ENCODE results near the gene TBX19. TPM values are rescaled to one million over a fixed set of nuclear protein-coding genes. Genes with fewer than 3 reads are reported as not detected.

Gene TBX19
- total RNA-seq, 1 donor from 2014 or later = 0.78 TPM

DNA sequence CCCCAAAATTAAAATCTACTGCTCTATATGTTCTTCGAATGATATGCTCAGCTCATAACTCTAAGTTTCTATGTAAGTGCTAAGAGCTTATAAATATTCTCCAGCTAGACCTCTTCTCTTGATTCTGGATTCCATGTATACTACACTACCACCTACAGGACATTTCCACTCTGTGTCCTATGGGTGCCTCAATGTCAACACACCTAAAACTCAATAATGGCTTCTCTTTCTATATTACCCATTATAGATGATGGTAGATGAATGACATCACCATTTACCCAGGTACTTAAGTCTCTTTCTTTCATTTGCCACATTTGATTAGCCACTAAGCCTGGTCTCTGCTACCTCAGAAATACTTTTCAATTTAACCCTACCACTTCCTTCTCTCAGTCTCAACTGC is 41.3 kb downstream of the TBX19 start:
- peaks cover 2% of the 10 kb centered on the region for H3K27me3 Mint-ChIP-seq (ENCODE audit: unreplicated experiment)
- no peaks in the 10 kb centered on the region for H3K36me3 Mint-ChIP-seq (ENCODE audit: unreplicated experiment)
- H3K4me3 Mint-ChIP-seq (ENCODE audit: unreplicated experiment) = no peak overlapping the region
- TF ChIP-seq, protein P1, sequence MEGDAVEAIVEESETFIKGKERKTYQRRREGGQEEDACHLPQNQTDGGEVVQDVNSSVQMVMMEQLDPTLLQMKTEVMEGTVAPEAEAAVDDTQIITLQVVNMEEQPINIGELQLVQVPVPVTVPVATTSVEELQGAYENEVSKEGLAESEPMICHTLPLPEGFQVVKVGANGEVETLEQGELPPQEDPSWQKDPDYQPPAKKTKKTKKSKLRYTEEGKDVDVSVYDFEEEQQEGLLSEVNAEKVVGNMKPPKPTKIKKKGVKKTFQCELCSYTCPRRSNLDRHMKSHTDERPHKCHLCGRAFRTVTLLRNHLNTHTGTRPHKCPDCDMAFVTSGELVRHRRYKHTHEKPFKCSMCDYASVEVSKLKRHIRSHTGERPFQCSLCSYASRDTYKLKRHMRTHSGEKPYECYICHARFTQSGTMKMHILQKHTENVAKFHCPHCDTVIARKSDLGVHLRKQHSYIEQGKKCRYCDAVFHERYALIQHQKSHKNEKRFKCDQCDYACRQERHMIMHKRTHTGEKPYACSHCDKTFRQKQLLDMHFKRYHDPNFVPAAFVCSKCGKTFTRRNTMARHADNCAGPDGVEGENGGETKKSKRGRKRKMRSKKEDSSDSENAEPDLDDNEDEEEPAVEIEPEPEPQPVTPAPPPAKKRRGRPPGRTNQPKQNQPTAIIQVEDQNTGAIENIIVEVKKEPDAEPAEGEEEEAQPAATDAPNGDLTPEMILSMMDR (IDR thresholded peaks at IDR 0.05; ENCODE audit: partially characterized antibody, unreplicated experiment) = no peak
- no peak for DNase-seq
- peaks cover 17% of the 10 kb centered on the region for H3K4me1 Mint-ChIP-seq (ENCODE audit: low read depth, unreplicated experiment)
- peaks cover 8% of the 10 kb centered on the region for H3K9me3 Mint-ChIP-seq (ENCODE audit: unreplicated experiment)
- H3K27ac Mint-ChIP-seq (ENCODE audit: unreplicated experiment) = no peak overlapping the region

DNA sequence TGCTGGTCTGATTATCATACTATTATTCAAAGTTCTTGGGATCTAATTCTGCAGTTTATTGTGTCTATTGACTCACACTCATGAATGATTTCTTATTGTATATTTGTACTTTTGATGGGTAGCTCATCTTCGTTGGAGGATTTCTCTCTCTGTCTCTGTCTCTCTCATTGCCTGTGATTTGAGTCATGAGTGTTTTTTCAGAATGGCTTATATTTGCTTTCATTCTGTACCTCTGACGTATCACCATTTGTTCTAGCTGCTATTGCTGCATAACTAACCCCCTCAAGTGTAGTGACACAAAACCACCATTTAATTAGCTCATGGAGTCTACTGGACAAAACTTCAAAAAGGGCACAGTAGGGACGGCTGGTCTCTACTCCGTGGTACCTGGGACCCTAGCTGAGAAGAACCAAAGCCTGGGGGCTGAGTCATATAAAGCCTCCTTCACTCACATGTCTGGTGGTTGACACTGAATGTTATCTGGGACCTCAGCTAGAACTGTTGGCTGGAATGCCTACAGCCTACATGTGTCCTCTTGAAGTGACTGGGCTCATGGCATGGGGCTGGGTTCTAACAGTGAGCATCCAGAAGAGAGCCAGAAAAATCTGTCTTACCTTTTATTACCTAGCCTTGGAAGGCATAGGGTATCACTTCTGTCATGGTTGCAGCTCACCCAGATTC is 44.2 kb downstream of the TBX19 start:
- H3K4me1 Mint-ChIP-seq (ENCODE audit: low read depth, unreplicated experiment) = peaks cover 10% of the 10 kb centered on the region
- H3K36me3 Mint-ChIP-seq (ENCODE audit: unreplicated experiment) = no peaks in the 10 kb centered on the region
- no peak overlapping the region for H3K4me3 Mint-ChIP-seq (ENCODE audit: unreplicated experiment)
- H3K9me3 Mint-ChIP-seq (ENCODE audit: unreplicated experiment) = peaks cover 3% of the 10 kb centered on the region
- no peak for DNase-seq
- H3K27me3 Mint-ChIP-seq (ENCODE audit: unreplicated experiment) = peaks cover 2% of the 10 kb centered on the region
- no peak overlapping the region for H3K27ac Mint-ChIP-seq (ENCODE audit: unreplicated experiment)
- TF ChIP-seq, protein P1 (IDR thresholded peaks at IDR 0.05; ENCODE audit: partially characterized antibody, unreplicated experiment) = no peak

DNA sequence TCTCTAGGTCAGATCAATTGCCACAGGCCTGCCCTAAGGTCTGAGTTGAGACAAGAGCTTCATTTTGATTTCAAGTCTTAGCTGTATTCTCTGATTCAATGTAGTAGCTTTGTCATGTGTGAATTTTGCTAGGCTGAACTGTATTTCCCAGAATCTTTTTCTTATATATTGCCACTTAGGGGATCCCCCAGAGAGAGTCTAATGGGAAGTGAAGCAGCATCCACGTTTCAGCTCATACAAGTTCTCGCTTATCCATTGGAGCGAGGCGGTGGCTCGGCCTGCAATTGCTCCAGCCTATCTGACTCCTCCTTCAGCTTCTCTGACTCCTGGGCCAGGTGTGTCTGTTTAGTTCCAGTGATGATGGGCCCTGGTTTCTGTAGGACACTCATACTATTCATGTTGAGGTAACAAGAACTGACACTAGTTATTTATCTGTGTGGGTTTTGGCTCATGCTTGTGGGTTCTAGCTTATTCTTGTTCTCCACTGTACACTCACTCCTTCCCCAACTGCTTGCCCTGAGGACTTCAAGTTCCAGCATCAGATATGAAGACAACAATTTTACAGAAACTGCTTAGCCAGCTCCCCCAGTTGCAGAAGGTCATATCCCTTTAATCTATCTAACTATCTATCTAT is 48.2 kb downstream of the TBX19 start:
- Mint-ChIP-seq H3K27ac (ENCODE audit: unreplicated experiment) (no peak overlapping the region), H3K4me3 (ENCODE audit: unreplicated experiment) (no peak overlapping the region), H3K9me3 (ENCODE audit: unreplicated experiment) (no peaks in the 10 kb centered on the region), H3K27me3 (ENCODE audit: unreplicated experiment) (no peaks in the 10 kb centered on the region), H3K36me3 (ENCODE audit: unreplicated experiment) (no peaks in the 10 kb centered on the region), H3K4me1 (ENCODE audit: low read depth, unreplicated experiment) (no peaks in the 10 kb centered on the region)
- TF ChIP-seq, protein P1 (IDR thresholded peaks at IDR 0.05; ENCODE audit: partially characterized antibody, unreplicated experiment) = no peak
- no peak for DNase-seq

DNA sequence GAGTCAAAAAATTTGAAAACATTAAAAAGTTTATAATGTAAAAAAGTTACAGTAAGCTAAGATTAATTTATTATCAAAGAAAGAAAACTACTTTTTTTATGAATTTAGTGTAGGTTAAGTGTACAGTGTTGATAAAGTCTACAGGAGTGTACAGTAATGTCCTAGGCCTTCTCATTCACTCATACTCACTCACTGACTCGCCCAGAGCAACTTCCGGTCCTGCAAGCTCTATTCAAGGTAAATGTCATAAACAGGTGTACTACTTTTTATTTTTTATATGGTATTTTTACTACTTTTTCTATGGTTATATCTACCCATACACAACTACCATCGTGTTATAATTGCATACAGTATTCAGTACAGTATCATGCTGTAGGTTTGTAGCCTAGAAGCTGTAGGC is 49.6 kb downstream of the TBX19 start:
- no peak overlapping the region for H3K4me3 Mint-ChIP-seq (ENCODE audit: unreplicated experiment)
- DNase-seq = no peak
- H3K4me1 Mint-ChIP-seq (ENCODE audit: low read depth, unreplicated experiment) = no peaks in the 10 kb centered on the region
- no peaks in the 10 kb centered on the region for H3K27me3 Mint-ChIP-seq (ENCODE audit: unreplicated experiment)
- H3K36me3 Mint-ChIP-seq (ENCODE audit: unreplicated experiment) = no peaks in the 10 kb centered on the region
- H3K9me3 Mint-ChIP-seq (ENCODE audit: unreplicated experiment) = no peaks in the 10 kb centered on the region
- TF ChIP-seq, protein P1 (IDR thresholded peaks at IDR 0.05; ENCODE audit: partially characterized antibody, unreplicated experiment) = no peak
- H3K27ac Mint-ChIP-seq (ENCODE audit: unreplicated experiment) = no peak overlapping the region

DNA sequence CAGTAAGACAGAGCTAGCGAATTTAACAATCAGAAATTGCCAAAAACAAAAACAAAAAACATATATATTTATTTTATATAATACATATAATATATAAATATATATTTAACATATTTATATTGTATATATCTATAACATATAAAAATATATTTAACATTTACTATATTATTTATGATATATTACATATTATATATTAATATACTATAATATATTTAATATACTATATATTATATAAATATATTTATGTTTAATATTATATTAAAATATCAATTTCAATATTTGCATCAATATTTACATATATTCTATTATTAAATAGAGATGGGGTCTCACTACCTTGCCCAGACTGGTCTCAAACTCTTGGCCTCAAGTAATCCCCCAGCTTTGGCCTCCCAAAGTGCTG is 50.9 kb downstream of the TBX19 start:
- Mint-ChIP-seq H3K4me3 (ENCODE audit: unreplicated experiment) (no peak overlapping the region), H3K27ac (ENCODE audit: unreplicated experiment) (no peak overlapping the region), H3K4me1 (ENCODE audit: low read depth, unreplicated experiment) (no peaks in the 10 kb centered on the region), H3K9me3 (ENCODE audit: unreplicated experiment) (no peaks in the 10 kb centered on the region), H3K27me3 (ENCODE audit: unreplicated experiment) (no peaks in the 10 kb centered on the region), H3K36me3 (ENCODE audit: unreplicated experiment) (no peaks in the 10 kb centered on the region)
- no peak for DNase-seq
- TF ChIP-seq, protein P1 (IDR thresholded peaks at IDR 0.05; ENCODE audit: partially characterized antibody, unreplicated experiment) = no peak
